HUES6 (cell line): ENCODE data around the gene SYT17.

Experiments
- H3K27ac ChIP-seq: 2 replicates; pipeline ENCODE4 v1.7.0; 2013; ENCODE audit warnings: low read depth, mild to moderate bottlenecking, low read length, inconsistent platforms
- H3K27me3 ChIP-seq: 2 replicates; pipeline ENCODE4 v1.6.1; 2013; ENCODE audit warnings: low read length; ENCODE audit not compliant: control insufficient read depth, insufficient read depth
- H3K36me3 ChIP-seq: 2 replicates; pipeline ENCODE4 v1.6.1; 2013; ENCODE audit warnings: low read length; ENCODE audit not compliant: control insufficient read depth, insufficient read depth
- H3K4me1 ChIP-seq: 2 replicates; pipeline ENCODE4 v1.6.1; 2013; ENCODE audit warnings: low read length; ENCODE audit not compliant: control insufficient read depth, insufficient read depth
- H3K4me3 ChIP-seq: 2 replicates; pipeline ENCODE4 v1.5.1; 2013; ENCODE audit warnings: low read depth, low read length
- H3K9ac ChIP-seq: one replicate; pipeline ENCODE4 v1.6.1; 2013; ENCODE audit warnings: mild to moderate bottlenecking, low read length
- H3K9me3 ChIP-seq: 2 replicates; pipeline ENCODE4 v1.6.1; 2013; ENCODE audit warnings: low read depth, low read length; ENCODE audit not compliant: control insufficient read depth, insufficient read depth

SYT17 gene

DNA sequence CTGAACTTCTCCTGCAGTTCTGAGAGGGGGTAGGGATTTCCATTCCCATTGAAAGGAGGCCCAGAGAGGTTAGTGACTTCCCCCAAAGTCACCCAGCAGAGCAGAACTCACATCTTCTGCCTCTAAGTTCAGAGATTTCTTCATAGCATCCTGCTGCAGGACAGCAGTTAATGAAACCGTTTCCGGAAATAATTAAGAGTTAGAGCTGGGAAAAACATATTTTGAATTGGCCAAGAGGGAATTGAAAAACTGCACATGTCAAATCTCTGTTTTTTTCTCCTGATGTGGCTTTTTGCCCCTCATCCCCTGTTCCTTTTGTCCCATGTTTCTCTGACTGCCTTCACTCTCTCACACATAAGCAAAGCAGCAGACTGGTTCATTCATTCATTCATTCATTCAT is 27.6 kb upstream of the SYT17 start:
- Histone ChIP-seq H3K4me1 (peaks cover 16% of the 10 kb centered on the region), H3K9ac (no peak overlapping the region), H3K36me3 (no peaks in the 10 kb centered on the region), H3K9me3 (no peaks in the 10 kb centered on the region), H3K4me3 (no peak overlapping the region), H3K27me3 (no peaks in the 10 kb centered on the region), H3K27ac (no peak overlapping the region)

DNA sequence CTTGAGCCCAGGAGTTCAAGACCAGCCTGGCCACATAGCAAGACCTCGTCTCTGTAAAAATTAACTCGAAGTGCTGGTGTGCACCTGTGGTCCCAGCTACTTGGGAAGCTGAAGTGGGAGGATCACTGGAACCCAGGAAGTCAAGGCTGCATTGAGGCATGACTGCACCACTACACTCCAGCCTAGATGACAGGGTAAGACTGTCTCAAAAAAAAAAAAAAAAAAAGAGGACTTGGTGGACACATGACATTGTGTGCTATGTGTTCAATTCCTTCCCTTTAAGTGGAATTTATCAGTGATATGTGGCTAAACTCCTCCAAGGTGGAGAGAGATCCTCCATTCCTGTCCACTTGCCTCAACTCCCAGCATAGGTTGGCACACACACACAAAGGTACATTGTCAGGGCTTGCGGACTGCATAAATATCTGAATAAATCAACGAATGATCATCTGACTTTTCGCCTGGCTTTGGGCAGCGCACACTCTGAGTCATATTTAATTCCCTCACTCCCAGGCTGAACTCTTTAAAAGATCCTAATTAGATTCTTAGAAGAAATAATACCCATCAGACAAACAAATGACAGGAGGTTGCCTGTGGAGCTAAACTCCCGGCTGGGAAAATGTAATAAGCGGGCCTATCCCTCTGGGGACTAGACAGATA is 25.0 kb upstream of the SYT17 start:
- Histone ChIP-seq H3K9me3 (peaks cover 5% of the 10 kb centered on the region), H3K27ac (no peak overlapping the region), H3K4me3 (no peak overlapping the region), H3K27me3 (no peaks in the 10 kb centered on the region), H3K36me3 (no peaks in the 10 kb centered on the region), H3K4me1 (peaks cover 6% of the 10 kb centered on the region; the same call in 1 of the 2 replicates), H3K9ac (no peak overlapping the region)

DNA sequence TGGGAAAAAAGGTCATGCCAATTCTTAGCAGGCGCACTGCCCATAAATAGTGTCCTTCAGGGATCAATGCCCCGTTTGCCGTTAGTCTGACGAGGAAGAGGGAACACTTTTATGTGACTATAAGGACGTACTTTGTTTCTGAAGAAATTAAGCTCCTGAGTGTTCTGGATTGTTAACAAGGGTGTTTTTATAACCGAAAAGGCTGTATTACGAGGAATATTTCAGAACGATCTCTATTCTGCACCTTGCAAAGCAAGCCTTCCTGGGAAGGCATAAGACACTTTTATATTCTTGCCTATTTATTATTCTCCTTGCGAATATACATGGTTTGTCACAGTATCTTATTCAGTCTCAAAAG is 24.5 kb upstream of the SYT17 start:
- Histone ChIP-seq H3K36me3 (no peaks in the 10 kb centered on the region), H3K27ac (no peak overlapping the region), H3K9me3 (peaks cover 9% of the 10 kb centered on the region), H3K27me3 (0 out of 2 replicates have a peak, but pooled peaks cover 1% of the 10 kb centered on the region), H3K4me1 (peaks cover 3% of the 10 kb centered on the region; the same call in 1 of the 2 replicates), H3K4me3 (no peak overlapping the region), H3K9ac (no peak overlapping the region)

- H3K27ac ChIP-seq = no peak overlapping the region
- no peaks in the 10 kb centered on the region; the same call in 1 of the 2 replicates for H3K4me1 ChIP-seq
- no peak overlapping the region for H3K4me3 ChIP-seq
- H3K9ac ChIP-seq = no peak overlapping the region
- H3K27me3 ChIP-seq = 0 out of 2 replicates have a peak, but pooled peaks cover 2% of the 10 kb centered on the region
- H3K9me3 ChIP-seq = peaks cover 9% of the 10 kb centered on the region
- no peaks in the 10 kb centered on the region for H3K36me3 ChIP-seq
Observed at GRCh38 chr16:19145010-19145409, 23.0 kb upstream of the SYT17 start.

DNA sequence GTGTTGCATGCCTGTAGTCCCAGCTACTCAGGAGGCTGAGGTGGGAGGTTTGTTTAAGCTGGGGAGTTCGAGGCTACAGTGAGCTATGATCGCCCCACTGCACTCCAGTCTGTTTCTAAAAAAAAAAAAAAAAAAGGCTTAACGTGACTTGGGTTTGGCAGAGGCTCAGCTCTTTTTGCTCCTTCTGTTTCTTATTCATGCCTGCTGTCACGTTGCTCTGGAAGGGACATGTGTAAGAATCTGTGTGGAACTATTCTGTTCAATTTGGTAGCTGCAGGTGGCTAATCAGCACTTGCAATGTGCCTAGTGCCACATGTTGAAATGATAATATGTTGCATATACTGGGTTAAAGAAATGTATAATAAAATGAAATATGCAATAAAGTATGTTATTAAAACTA is 20.9 kb upstream of the SYT17 start:
- peaks cover 9% of the 10 kb centered on the region for H3K9me3 ChIP-seq
- H3K27ac ChIP-seq = no peak overlapping the region
- 0 out of 2 replicates have a peak, but pooled peaks cover 2% of the 10 kb centered on the region for H3K27me3 ChIP-seq
- H3K36me3 ChIP-seq = no peaks in the 10 kb centered on the region
- no peak overlapping the region for H3K4me3 ChIP-seq
- no peak overlapping the region for H3K9ac ChIP-seq
- H3K4me1 ChIP-seq = no peaks in the 10 kb centered on the region; the same call in 1 of the 2 replicates

DNA sequence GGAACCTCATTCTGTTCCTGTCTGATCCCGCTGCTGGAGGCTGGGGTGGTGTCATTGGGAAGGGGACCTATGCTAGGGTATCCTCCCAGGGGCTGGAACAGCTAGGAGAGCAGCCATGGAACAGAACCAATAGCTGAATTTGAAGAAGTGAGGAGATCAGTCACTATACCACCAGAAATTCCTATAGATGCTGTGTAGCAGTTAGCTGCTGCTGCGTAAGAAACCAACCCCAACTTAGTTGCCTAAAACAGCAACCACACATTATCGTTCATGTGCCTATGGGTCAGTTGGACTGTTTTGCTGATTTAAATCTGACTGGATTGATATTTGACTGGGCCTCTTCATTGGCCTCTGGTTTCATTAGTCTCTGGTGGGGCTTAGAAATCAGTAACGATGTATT is 20.4 kb upstream of the SYT17 start:
- no peak overlapping the region for H3K27ac ChIP-seq
- H3K9me3 ChIP-seq = peaks cover 9% of the 10 kb centered on the region
- no peak overlapping the region for H3K4me3 ChIP-seq
- H3K9ac ChIP-seq = no peak overlapping the region
- 0 out of 2 replicates have a peak, but pooled peaks cover 2% of the 10 kb centered on the region for H3K27me3 ChIP-seq
- H3K36me3 ChIP-seq = no peaks in the 10 kb centered on the region
- H3K4me1 ChIP-seq = no peaks in the 10 kb centered on the region; the same call in 1 of the 2 replicates

DNA sequence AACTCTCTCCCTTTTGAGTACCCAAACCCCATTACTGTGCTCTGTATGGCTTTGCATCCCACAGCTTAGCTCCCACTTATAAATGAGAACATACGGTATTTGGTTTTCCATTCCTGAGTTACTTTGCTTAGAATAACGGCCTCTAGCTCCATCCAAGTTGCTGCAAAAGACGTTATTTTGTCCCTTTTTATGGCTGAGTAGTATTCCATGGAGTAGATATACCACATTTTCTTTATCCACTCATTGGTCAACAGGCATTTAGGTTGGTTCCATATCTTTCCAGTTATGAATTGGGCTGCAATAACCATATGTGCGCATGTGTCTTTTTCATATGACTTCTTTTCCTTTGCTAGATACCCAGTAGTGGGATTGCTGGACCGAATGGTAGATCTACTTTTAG is 19.9 kb upstream of the SYT17 start:
- H3K36me3 ChIP-seq = no peaks in the 10 kb centered on the region
- H3K27ac ChIP-seq = no peak overlapping the region
- peaks cover 9% of the 10 kb centered on the region for H3K9me3 ChIP-seq
- H3K9ac ChIP-seq = no peak overlapping the region
- H3K27me3 ChIP-seq = 0 out of 2 replicates have a peak, but pooled peaks cover 2% of the 10 kb centered on the region
- no peaks in the 10 kb centered on the region; the same call in 1 of the 2 replicates for H3K4me1 ChIP-seq
- no peak overlapping the region for H3K4me3 ChIP-seq

- Histone ChIP-seq H3K9me3 (peaks cover 14% of the 10 kb centered on the region), H3K9ac (no peak overlapping the region), H3K4me1 (no peaks in the 10 kb centered on the region), H3K36me3 (no peaks in the 10 kb centered on the region), H3K4me3 (no peak overlapping the region), H3K27ac (no peak overlapping the region), H3K27me3 (0 out of 2 replicates have a peak, but pooled peaks cover 2% of the 10 kb centered on the region)
Observed at GRCh38 chr16:19151310-19151709, 16.7 kb upstream of the SYT17 start.

DNA sequence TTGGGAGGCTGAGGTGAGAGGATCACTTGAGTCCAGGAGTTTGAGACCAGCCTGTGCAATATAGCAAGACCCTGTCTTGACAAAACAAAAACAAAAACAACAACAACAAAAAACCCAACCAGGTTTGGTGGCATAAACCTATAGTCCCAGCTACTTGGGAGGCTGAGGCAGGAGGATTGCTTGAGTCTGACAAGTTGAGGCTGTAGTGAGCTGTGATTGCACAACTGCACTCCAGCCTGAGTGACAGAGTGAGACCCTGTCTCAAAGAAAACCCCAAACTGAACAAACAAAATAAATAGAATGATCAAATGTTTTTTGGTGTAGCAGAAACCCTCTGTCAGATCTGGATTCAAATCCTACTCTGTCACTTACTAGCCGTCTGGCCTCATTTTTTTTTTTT is 16.0 kb upstream of the SYT17 start:
- Histone ChIP-seq H3K9ac (no peak overlapping the region), H3K36me3 (no peaks in the 10 kb centered on the region), H3K27ac (no peak overlapping the region), H3K9me3 (peaks cover 15% of the 10 kb centered on the region), H3K27me3 (0 out of 2 replicates have a peak, but pooled peaks cover 2% of the 10 kb centered on the region), H3K4me1 (no peaks in the 10 kb centered on the region), H3K4me3 (no peak overlapping the region)

DNA sequence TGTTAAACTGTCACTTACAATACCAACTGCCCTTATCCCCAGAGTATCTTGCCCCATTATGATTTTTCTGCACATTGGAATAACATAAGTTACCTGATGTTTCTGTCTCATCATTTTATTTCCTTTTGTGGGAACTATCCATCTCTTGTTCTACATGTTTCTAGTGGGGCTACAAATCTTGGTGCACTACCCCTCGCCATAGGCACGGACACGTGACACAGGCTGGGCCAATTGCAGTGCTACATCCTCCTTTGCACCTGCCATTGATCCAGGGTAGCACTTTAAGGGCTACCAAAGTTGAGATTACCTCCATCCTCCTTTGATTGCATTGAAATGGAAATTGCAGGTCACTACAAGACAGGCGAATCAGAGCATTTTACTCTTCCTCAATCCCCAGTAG is 14.2 kb upstream of the SYT17 start:
- peaks cover 4% of the 10 kb centered on the region for H3K27me3 ChIP-seq
- H3K27ac ChIP-seq = no peak overlapping the region
- peaks cover 6% of the 10 kb centered on the region; the same call in 1 of the 2 replicates for H3K9me3 ChIP-seq
- no peak overlapping the region for H3K9ac ChIP-seq
- H3K4me1 ChIP-seq = no peaks in the 10 kb centered on the region
- H3K4me3 ChIP-seq = no peak overlapping the region
- H3K36me3 ChIP-seq = no peaks in the 10 kb centered on the region

GRCh38 chr16:19162085-19162484 is 6.0 kb upstream of the SYT17 start:
- no peak overlapping the region for H3K9ac ChIP-seq
- H3K9me3 ChIP-seq = peaks cover 3% of the 10 kb centered on the region; the same call in 1 of the 2 replicates
- H3K27ac ChIP-seq = no peak overlapping the region
- H3K27me3 ChIP-seq = peaks cover 4% of the 10 kb centered on the region
- H3K36me3 ChIP-seq = no peaks in the 10 kb centered on the region
- no peak overlapping the region for H3K4me3 ChIP-seq
- no peaks in the 10 kb centered on the region for H3K4me1 ChIP-seq
